22Rv1 (cell line): Measurements from ENCODE around the gene ATP13A3.

Source experiments
- CTCF ChIP-seq: fragments of 450-650 bp; IDR thresholded peaks from 2 replicates; pipeline ENCODE4 v1.5.1; 2017; ENCODE audit warnings: mild to moderate bottlenecking
- ZFX ChIP-seq: fragments of 450-650 bp; IDR thresholded peaks from 2 replicates; pipeline ENCODE4 v1.6.1; 2017; ENCODE audit warnings: antibody characterized with exemption, borderline replicate concordance

GRCh38 chr3:194455481-194455880 lies 31.3 kb downstream of the ATP13A3 start:
- TF ChIP-seq CTCF (no peak), ZFX (no peak)
